ELF-1 (cell line): ENCODE measurements around the gene NSMCE1.

Experiments
- DNase-seq: peaks from one replicate; pipeline ENCODE4 v3.0.0-alpha.2; 2016; ENCODE audit warnings: low read depth, low spot score

Gene NSMCE1, protein sequence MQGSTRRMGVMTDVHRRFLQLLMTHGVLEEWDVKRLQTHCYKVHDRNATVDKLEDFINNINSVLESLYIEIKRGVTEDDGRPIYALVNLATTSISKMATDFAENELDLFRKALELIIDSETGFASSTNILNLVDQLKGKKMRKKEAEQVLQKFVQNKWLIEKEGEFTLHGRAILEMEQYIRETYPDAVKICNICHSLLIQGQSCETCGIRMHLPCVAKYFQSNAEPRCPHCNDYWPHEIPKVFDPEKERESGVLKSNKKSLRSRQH

GRCh38 chr16:27268376-27269299, at the start of gene NSMCE1:
TSS of gene NSMCE1 (minus strand) at chr16:27268772. CDS start at chr16:27257570, 11,202 bp downstream.
- DNase-seq, result peak; percentile 95

GRCh38 chr16:27317738-27318391, 49.3 kb upstream of the NSMCE1 start:
- DNase-seq, result no peak

- DNase-seq, result no peak
Observed at GRCh38 chr16:27317320-27317719, 48.7 kb upstream of the NSMCE1 start.

GRCh38 chr16:27316038-27316680, 47.6 kb upstream of the NSMCE1 start:
- DNase-seq, result no peak

GRCh38 chr16:27315333-27316037, 46.9 kb upstream of the NSMCE1 start:
- DNase-seq, result peak; percentile 33

DNA sequence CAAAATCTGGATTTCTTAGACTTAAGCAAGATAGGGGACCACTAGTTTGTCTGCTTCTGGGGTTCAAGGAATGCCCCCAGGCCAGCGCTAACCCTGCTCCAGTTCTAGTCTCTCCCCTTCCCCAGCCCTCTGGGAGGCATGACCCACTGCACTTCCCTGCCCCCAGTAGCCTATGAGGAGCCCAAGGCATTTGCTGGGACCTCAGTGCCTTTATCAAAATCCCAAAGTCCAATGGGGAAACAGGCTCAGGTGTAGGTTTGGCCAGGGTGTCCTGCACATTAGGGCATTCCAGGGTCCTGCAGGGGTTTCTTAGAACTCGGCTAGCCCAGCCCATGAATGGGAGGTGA, 46.4 kb upstream of the NSMCE1 start:
- no peak for DNase-seq

- peak; percentile 28 for DNase-seq
Observed at GRCh38 chr16:27314161-27314723, 45.7 kb upstream of the NSMCE1 start.

DNA sequence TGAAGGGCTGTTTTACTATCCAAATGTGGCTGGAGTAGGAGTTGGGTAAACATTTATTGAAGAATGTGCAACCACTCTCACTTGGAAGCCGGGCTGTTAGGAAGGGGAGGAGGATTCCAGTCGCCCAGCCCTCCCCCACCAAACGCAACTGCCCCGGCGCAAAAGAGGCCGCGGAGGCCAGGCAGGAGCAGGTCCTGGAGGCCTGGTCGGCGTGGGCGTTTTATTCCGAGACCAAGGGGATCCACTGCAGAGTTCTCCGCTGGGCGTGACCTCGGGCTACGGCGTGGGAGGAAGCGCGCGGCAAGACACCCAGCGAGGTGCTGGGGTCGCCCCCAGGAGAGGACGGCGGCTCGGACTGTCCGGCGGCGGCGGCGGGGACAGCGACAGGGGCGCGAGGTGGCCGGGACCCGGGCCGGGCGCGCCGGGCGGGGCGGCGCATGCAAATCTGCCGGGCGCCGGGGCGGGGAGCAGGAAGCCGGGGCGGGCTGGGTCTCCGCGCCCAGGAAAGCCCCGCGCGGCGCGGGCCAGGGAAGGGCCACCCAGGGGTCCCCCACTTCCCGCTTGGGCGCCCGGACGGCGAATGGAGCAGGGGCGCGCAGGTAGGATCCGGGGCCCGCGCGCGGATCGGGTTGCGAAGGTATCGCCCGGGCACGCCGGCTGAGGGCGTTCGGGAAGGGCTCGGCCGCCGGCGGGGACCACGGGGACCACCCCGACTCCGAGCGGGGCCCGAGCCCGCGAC, 45.0 kb upstream of the NSMCE1 start, which contains the start of gene IL4R:
Gene IL4R (plus strand): TSS at position 553 of the 739 bp plus-strand sequence. CDS start 26,230 bp downstream, outside the sequence.
- peak; percentile 68 for DNase-seq

DNA sequence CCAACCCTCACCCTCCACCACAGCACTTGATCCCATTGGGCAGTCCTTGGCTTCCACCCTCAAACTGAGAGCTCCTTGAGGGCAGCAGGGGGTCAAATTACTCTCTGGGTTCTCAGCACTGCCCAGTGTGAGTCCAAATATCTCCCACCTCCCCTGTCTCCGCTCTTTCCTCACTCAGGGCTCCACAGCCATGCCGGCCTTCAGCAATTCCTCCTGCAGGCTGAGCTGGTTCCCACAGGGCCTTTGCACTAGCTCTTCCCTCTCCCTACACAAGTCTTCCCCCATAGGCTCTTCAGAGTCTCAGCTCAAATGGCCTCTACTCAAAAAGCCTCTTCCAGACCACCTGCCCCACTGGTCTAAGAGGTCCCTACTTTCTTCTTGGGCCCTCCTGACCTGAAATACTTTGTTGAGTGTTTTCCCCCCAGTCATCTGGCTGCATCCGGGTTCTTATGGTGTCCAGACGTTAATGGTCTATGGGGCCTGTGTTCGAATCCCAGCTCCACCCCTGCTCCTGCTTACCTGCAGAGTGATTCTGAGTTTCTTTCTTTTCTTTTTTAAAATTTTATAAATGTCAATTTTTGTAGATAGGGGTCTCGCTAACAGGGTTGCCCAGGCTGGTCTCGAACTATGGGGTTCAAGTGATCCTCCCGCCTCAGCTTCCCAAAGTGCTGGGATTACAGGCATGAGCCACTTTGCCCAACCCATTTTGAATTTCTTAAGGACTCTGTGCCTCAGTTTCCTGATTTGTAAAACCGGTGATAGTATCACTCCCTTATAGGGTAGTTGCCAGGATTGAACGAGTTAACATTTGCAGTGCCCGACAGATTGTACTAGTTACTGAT, 44.2 kb upstream of the NSMCE1 start:
- DNase-seq, result no peak

- DNase-seq, result no peak
Observed at GRCh38 chr16:27311897-27312303, 43.3 kb upstream of the NSMCE1 start.

DNA sequence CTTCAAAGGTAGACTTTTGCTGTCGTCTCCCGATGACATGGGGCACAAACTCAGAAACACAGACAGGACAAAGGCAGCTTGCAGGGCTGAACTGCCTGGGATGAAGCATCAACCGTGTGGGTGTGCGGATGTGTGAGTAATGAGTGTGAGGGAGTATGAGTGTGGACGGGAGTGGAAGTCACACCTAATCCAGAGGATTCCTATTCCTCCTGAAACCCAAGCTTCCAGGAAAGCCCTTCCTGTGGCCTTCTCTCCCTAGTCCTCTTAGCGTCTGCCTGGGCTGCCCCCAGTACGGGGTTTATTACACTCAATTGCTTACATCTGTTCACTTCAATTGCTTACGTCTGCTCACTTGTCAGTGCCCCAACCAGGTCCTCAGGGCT, 42.9 kb upstream of the NSMCE1 start:
- DNase-seq, result no peak

DNA sequence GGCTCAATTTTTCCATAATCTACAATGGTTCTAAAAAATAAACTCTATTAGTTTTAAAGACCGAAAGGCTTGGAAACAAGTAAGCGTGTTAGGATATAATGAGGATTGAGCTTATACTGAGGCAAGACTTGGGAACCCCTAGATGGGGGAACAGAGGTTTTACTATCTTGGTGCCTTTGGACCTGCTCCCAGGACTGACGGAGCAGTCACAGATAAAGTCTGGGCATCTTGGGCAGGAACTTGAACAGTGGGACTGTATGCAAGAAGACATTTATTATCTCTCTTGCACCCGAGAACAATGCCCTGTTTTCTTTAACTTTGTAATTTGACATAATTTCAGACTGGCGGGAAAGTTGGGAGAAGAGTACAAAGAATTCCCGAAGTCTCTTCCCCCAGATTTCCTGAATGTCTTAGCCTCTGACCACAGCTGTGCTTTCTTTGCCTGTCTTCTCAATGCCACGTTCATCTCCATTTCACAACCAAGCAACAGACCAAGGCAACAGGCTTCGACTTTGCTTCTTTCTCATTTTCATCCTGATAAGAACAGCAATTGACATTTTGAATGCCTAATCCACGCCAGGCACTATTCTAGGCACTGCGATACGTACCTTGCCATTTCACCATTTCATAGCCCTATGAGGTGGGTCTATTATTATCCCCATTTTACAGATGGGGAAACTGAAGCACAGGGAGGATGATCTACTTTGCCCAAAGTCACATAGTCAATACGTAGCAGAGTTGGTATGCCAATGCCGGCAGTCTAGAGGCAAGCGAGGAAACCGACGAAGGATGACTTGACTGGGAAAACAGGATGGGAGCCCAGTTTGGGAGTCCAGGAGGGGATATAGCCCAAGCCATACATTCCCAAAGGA, 42.2 kb upstream of the NSMCE1 start:
- DNase-seq, result no peak

DNA sequence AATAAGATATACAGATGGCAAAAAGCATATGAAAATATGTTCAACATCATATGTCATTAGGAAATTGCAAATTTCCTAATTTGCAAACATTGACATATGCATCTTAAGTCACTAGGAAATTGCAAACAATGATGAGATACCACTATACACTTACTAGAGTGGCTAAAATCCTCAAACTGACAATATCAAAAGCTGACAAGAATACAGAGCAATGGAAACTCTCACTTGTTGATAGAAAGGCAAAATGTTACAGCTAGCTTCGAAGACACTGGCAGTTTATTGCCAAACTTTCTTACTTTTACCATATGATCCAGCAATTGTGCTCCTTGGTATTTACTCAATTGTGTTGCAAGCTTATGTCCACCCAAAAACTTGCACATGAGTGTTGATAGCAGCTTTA, 40.2 kb upstream of the NSMCE1 start:
- no peak for DNase-seq

GRCh38 chr16:27305839-27306442, 37.4 kb upstream of the NSMCE1 start:
- no peak for DNase-seq

DNA sequence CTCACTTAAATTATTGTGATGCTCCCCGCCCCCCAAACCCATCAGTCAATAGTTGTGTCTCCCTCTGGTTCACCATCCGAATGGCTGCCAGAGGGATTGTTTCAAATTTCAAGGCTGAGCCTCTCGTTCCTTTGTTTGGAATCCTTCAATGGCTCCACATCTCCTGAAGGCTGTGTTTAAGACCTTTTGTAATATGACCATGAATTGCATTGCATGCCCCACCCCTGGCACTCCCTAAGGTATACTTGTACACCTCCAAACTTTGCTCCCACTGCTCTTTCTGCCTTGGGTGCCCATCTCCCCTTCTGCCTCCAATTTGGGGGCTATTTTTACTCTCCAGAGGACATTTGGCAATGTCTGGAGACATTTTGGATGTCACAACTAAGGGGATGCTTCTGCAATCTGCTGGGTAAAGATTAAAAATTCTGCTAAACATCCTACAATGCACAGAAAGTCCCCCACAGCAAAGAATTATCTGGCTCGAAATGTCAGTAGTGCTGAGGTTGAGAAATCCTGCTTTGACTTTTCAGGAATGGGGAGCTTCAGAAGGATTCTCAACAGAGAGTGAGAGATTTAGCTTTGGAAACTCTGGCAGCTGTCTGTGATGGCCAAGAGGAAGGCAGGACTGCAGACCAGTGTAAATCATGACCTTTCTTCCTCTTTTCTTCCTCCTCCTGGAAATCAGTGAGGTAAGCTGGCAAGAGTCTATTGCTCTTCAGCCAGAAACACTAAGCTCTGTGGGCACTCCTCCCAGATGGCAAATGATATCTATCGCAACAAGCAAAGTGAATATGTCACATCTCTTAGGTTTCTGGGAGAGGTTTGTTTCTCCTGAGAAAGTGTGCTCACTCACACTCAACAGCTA, 36.5 kb upstream of the NSMCE1 start:
- no peak for DNase-seq

GRCh38 chr16:27304102-27304501, 35.5 kb upstream of the NSMCE1 start:
- no peak for DNase-seq
